Vagina (tissue), 2 donors: ENCODE data around the gene SAFB. TPM values are rescaled to one million over a fixed set of nuclear protein-coding genes. Genes with fewer than 3 reads are reported as not detected.
A peak's percentile ranks its signal among the peaks of the same experiment; 100 is the strongest.
"Not testable (repeated sequence)": the region's sequence is repeated elsewhere in the genome, so short reads cannot be mapped to it uniquely, and the experiment has no call there.

ENCODE experiments used
- DNase-seq, 2 donors: peaks; one replicate each; pipeline ENCODE4 v3.0.0-alpha.2; 2017; ENCODE audit errors: extremely low spot score in 2 of 2
- H3K27ac ChIP-seq: fragments of 200-600 bp; sonication (generic); one replicate; pipeline ENCODE4 v1.5.1; 2019
- H3K27me3 ChIP-seq: fragments of 200-600 bp; sonication (generic); one replicate; pipeline ENCODE4 v1.5.1; 2019
- H3K36me3 ChIP-seq, 2 donors: fragments of 200-600 bp; sonication (generic); one replicate each; pipeline ENCODE4 v1.5.1; 2017 to 2019
- H3K4me1 ChIP-seq: fragments of 200-600 bp; sonication (generic); one replicate; pipeline ENCODE4 v1.5.1; 2019
- H3K4me3 ChIP-seq, 2 donors: fragments of 200-600 bp; sonication (generic); 1 replicate in 1 of 2; 2 replicates in 1 of 2; pipeline ENCODE4 v1.5.1; 2016 to 2019
- H3K9me3 ChIP-seq: fragments of 200-600 bp; sonication (generic); one replicate; pipeline ENCODE4 v1.5.1; 2019
- POLR2A ChIP-seq, 2 donors: fragments of 450-650 bp; IDR thresholded peaks; one replicate each; pipeline ENCODE4 v1.6.1; 2017; ENCODE audit warnings: antibody characterized with exemption in 2 of 2, mild to moderate bottlenecking in 2 of 2, moderate library complexity in 2 of 2
- POLR2AphosphoS5 ChIP-seq, 2 donors: sonication (generic); formaldehyde crosslinking; IDR thresholded peaks; one replicate each; pipeline ENCODE4 v1.9.0; 2017; ENCODE audit warnings: antibody characterized with exemption in 2 of 2, mild to moderate bottlenecking in 2 of 2, low read depth in 1 of 2; ENCODE audit not compliant: insufficient read depth in 1 of 2
- intact Hi-C: fragments of 100-400 bp; cut with DNase I; formaldehyde crosslinking; loops from one replicate; pipeline ENCODE4 v1.15.1; 2023
- total RNA-seq: library from RNA; depleted of rRNA; stranded (reverse); fragments of >200 nt; gene quantifications from one replicate; pipeline ENCODE4 v1.2.3, GENCODE V29; 2016
- TF ChIP-seq, protein P1 (sequence below), 3 experiments: fragments of 450-650 bp in 2 of 3; fragments of 200-600 bp in 1 of 3; sonication (generic) in 1 of 3; IDR thresholded peaks; one replicate each; pipeline ENCODE4 v1.5.1; 2017 to 2019; ENCODE audit warnings: antibody characterized with exemption in 3 of 3, mild to moderate bottlenecking in 2 of 3, moderate library complexity in 2 of 3

SAFB gene
- total RNA-seq, 1 donor from 2014 or later, result 145 TPM

GRCh38 chr19:5700455-5701092 lies 77.7 kb downstream of the SAFB start:
- no peak overlapping the region for H3K4me3 ChIP-seq
- no peak for DNase-seq
- H3K27me3 ChIP-seq, result no peaks in the 10 kb centered on the region
- H3K9me3 ChIP-seq, result no peaks in the 10 kb centered on the region
- H3K36me3 ChIP-seq, result peaks cover 0 to 59% of the 10 kb centered on the region in 2 donors
- intact Hi-C loops, result no loop called here
- TF ChIP-seq POLR2A (IDR thresholded peaks at IDR 0.05) (no peak), POLR2AphosphoS5 (IDR thresholded peaks at IDR 0.05; ENCODE audit: insufficient read depth in 1 of 2, low read depth in 1 of 2) (no peak)
- TF ChIP-seq, protein P1, sequence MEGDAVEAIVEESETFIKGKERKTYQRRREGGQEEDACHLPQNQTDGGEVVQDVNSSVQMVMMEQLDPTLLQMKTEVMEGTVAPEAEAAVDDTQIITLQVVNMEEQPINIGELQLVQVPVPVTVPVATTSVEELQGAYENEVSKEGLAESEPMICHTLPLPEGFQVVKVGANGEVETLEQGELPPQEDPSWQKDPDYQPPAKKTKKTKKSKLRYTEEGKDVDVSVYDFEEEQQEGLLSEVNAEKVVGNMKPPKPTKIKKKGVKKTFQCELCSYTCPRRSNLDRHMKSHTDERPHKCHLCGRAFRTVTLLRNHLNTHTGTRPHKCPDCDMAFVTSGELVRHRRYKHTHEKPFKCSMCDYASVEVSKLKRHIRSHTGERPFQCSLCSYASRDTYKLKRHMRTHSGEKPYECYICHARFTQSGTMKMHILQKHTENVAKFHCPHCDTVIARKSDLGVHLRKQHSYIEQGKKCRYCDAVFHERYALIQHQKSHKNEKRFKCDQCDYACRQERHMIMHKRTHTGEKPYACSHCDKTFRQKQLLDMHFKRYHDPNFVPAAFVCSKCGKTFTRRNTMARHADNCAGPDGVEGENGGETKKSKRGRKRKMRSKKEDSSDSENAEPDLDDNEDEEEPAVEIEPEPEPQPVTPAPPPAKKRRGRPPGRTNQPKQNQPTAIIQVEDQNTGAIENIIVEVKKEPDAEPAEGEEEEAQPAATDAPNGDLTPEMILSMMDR (IDR thresholded peaks at IDR 0.05), result no peak
- no peak overlapping the region for H3K27ac ChIP-seq
- H3K4me1 ChIP-seq, result no peaks in the 10 kb centered on the region

DNA sequence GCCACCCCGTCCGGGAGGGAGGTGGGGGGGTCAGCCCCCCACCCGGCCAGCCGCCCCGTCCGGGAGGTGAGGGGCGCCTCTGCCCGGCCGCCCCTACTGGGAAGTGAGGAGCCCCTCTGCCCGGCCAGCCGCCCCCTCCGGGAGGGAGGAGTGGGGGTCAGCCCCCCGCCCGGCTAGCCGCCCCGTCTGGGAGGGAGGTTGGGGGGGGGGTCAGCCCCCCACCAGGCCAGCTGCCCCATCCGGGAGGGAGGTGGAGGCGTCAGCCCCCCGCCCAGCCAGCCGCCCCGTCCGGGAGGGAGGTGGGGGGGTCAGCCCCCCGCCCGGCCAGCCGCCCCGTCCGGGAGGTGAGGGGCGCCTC lies 79.1 kb downstream of the SAFB start:
- H3K9me3 ChIP-seq, H3K27ac ChIP-seq, intact Hi-C loops, DNase-seq, H3K4me1 ChIP-seq, H3K27me3 ChIP-seq, H3K4me3 ChIP-seq: not testable (repeated sequence)
- peaks cover 0 to 63% of the 10 kb centered on the region in 2 donors for H3K36me3 ChIP-seq

- intact Hi-C loops, result no loop called here
- TF ChIP-seq, protein P1 (IDR thresholded peaks at IDR 0.05), result no peak
- no peak for TF ChIP-seq POLR2AphosphoS5 (IDR thresholded peaks at IDR 0.05; ENCODE audit: insufficient read depth in 1 of 2, low read depth in 1 of 2)
- TF ChIP-seq POLR2A (IDR thresholded peaks at IDR 0.05), result no peak
- no peaks in the 10 kb centered on the region for H3K4me1 ChIP-seq
- DNase-seq, result no peak
- H3K4me3 ChIP-seq, result no peak overlapping the region
- H3K36me3 ChIP-seq, result peaks cover 0 to 69% of the 10 kb centered on the region in 2 donors
- H3K27me3 ChIP-seq, result no peaks in the 10 kb centered on the region
- no peak overlapping the region for H3K27ac ChIP-seq
- no peaks in the 10 kb centered on the region for H3K9me3 ChIP-seq
These were observed 81.2 kb downstream of the SAFB start for GRCh38 chr19:5703819-5704818.

DNA sequence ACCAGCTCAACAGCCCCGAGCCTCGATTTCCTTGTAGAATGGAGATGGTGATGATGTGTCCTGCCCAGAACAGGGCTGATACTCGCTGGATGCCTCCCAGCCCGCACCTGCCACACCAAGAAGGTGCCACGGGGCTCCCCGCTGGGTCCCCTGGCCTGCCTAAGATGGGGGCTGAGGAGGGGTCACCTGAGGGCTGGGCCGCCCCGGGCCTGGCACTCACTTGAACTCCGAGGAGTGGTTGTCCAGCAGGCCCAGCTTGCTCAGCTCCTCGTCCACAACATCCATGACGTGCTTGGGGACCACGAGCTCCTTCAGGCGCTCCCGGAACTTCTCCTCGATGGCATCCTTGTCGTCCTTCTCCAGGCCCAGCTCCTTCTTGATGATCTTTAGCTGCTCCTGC lies 82.7 kb downstream of the SAFB start:
- Histone ChIP-seq H3K4me1 (no peaks in the 10 kb centered on the region), H3K27ac (no peak overlapping the region), H3K27me3 (no peaks in the 10 kb centered on the region), H3K4me3 (no peak overlapping the region), H3K36me3 (peaks cover 0 to 68% of the 10 kb centered on the region in 2 donors), H3K9me3 (no peaks in the 10 kb centered on the region)
- intact Hi-C loops, result no loop called here
- TF ChIP-seq POLR2AphosphoS5 (IDR thresholded peaks at IDR 0.05; ENCODE audit: insufficient read depth in 1 of 2, low read depth in 1 of 2) (no peak), POLR2A (IDR thresholded peaks at IDR 0.05) (no peak)
- TF ChIP-seq, protein P1 (IDR thresholded peaks at IDR 0.05), result no peak
- DNase-seq, result no peak

DNA sequence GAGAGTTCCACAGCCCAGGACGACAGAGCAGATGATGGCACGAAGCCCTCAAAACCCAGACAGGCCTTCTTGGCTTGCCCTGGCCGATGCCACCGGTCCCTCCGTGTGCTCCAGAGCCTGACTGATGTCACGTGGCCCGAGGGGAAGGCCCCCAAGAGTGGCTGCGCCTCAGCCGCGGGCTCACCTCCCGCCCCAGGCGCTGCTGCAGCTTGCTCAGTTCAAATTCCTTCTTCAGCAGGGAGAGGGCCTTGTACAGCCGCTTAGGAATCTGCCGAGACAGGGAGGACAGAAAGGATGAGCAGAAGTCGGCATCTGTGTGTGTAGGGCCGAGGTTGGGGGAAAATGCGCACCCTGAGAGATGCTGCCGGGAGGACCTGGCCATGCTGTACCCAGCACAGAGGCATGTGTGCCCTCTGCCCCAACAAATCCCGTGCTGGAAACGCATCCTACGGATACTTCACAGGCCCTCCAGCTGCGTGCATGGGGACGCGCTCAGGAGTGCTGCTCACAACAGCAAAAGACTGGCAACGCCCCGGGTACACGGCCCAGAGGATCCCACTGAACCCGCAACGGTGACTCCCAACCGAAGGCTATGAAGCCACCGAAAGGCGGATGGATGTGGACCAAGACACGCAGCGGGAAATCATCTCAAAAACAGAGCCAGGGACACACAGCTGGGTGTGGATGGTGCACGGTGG lies 84.1 kb downstream of the SAFB start:
- H3K36me3 ChIP-seq, result peaks cover 0 to 79% of the 10 kb centered on the region in 2 donors
- H3K4me3 ChIP-seq, result no peak overlapping the region
- H3K27ac ChIP-seq, result no peak overlapping the region
- intact Hi-C loops, result no loop called here
- H3K4me1 ChIP-seq, result no peaks in the 10 kb centered on the region
- peak in 1 of 2 donors; percentile 93 for DNase-seq
- no peaks in the 10 kb centered on the region for H3K27me3 ChIP-seq
- TF ChIP-seq POLR2AphosphoS5 (IDR thresholded peaks at IDR 0.05; ENCODE audit: insufficient read depth in 1 of 2, low read depth in 1 of 2) (no peak), POLR2A (IDR thresholded peaks at IDR 0.05) (no peak)
- TF ChIP-seq, protein P1 (IDR thresholded peaks at IDR 0.05), result no peak
- H3K9me3 ChIP-seq, result no peaks in the 10 kb centered on the region
